ENCODE results near the gene SF3A2.

SF3A2 gene

DNA sequence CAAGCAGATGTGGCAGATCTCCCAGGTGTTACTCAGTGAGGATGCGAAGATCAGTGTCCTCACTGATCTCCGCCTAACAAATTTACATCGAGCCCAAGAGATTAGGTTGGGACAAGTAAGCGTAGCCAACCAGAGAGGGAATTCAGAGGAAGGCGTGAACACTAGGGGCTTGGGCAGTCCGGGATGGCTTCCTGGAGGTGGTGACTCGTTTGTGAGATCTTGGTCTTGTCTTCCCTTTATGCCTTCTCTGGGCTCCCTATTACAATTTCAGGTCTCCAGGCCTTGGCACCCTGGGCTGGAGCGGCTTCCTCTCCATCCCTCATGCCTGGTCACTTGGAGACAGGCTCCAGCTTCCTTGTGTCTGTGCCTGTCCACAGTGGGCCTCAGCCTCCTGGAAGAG is 6.2 kb downstream of the SF3A2 start:
- no peak for DNase-seq

DNA sequence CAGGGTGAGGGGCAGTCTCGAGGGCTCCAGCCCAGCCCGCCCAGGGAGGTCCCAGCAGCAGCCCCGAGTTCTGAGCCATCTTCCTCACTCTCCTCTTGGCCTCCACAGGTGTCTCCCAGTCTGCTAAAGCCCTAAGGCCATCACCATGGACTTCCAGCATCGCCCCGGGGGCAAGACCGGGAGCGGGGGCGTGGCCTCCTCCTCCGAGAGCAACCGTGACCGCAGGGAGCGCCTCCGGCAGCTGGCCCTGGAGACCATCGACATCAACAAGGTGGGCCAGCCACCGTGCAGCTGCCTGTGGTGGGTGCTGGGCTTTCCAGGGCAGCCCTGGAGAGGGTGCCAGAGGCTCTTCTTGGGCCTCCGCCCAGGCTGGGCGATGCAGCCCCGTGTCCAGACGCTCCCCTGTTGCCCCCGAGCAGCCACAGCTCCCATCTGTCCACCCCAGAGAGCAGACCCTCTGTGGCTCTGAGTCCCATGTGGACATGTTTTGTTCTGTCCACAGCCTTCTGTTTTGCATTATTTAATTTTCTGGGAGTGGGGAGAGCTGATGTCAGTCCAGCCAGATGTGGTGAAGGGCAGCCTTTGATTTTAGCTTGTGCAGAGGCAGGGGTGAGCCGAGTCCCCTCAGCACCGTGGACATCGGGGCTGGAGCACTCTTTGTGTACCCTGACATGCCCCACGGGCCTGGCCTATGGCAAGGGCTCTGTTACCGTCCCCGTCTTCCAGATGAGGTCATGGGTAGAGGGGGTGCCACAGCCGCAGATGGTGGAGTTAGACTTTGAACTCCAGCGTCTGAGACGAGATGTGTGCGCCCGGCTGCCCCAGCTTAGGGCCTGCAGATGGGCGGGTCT is 6.9 kb downstream of the SF3A2 start:
- no peak for DNase-seq

DNA sequence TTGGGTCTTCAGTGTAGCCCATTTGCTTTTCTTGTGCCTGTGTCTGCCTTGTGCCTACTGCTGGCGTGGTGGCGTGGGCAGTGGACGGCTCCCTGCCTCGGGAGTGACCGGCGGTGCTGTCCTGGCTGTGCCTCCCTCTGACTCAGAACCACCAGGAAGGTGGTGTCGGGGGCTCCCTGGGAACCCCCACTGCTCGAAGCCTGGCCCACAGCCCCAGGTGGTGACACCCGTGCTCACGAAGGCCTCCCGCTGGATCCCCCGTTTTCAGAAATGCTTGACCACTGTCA is 7.4 kb downstream of the SF3A2 start:
- no peak for DNase-seq

DNA sequence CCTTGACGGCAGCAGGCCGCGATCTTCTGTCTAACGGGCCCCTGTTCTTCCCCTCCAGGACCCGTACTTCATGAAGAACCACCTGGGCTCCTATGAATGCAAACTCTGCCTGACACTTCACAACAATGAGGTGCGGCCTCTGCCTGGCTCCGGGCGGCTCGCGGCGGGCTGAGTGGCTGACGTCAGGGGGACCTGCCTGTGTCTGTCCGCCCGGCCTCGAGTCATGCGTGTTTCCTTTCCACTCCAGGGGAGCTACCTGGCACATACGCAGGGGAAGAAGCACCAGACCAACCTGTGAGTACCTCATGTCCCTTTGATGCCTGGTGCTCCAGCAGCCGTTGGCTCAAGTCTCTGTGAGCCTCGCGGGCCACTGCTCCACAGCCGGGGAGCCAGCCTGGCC is 7.9 kb downstream of the SF3A2 start:
- DNase-seq, result no peak

DNA sequence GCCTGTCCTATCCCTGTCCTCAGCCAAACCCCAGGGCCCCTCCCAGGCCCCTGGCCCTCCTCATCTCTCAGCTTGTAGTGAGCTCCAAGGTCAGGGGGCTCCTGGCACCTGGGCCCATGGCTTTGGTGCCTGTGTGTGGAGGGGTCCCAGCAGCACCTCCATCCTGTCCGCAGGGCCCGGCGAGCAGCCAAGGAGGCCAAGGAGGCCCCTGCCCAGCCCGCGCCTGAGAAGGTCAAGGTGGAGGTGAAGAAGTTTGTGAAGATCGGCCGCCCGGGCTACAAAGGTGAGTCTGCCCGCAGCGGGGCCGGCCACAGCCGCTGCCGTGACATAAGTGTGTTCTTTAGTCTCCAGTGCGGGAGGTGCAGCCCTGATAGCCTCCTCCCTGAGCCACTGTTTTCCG is 8.6 kb downstream of the SF3A2 start:
- DNase-seq, result no peak

GRCh38 chr19:2246014-2246620 is 9.5 kb downstream of the SF3A2 start:
- DNase-seq, result no peak

DNA sequence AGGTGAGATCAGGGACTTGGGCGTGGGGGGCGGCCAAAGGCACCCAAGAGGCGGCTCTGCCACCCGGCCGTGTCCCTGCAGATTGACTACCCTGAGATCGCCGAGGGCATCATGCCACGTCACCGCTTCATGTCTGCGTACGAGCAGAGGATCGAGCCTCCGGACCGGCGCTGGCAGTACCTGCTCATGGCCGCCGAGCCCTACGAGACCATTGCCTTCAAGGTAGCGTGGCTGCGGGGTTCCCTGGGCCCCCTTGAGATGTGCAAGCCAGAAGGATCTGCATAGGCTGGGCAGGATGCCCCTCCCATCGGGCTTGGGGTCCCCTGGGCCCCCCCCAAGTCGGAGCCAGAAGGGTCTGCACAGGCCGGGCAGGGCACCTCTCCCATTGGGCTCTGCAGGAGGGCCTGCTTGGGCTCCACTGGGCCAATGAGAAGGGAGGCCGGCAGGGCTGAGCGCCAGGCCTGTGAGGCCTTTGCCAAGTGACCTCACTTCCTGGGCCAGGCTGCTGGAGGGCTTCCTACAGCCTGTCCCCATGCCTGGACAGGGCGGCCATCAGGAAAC is 10.3 kb downstream of the SF3A2 start:
- DNase-seq, result no peak

- DNase-seq, result no peak
These were observed 10.9 kb downstream of the SF3A2 start for GRCh38 chr19:2247433-2248101.

DNA sequence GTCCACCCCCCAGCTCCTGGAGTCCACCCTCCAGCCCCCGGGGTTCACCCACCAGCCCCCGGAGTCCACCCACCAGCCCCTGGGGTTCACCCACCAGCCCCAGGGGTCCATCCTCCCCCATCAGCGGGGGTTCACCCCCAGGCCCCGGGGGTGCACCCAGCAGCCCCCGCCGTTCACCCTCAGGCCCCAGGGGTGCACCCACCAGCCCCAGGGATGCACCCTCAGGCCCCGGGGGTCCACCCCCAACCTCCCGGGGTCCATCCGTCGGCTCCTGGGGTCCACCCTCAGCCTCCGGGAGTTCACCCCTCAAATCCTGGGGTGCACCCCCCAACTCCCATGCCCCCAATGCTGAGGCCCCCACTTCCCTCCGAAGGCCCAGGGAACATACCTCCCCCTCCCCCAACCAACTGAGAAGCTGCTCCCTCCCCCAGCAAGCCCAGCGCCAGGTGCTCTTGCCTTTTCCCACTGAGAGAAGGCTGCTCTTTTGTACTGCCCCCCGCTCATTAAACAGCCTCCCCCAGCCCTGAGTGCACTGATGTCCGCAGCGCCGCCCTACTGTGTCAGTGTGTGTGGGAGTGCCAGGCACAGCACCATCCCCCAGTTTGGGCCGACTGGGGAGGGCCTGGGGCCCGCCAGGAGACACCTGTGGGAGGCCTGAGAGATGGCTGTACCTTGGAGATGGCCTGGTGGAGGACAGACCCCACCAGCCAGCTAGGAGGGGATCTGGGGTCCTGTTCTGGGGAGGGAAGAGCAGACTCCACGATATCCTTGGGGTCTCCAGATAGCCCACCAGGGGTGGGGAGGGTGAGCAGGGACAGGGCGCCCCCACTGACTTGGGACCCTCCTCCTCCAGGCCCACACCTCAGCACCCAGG is 11.7 kb downstream of the SF3A2 start:
- no peak for DNase-seq

- no peak for DNase-seq
These were observed 12.6 kb downstream of the SF3A2 start, which contains the start of gene AMH for GRCh38 chr19:2249010-2249866. TSS of gene AMH (plus strand) at chr19:2249323. CDS start at chr19:2249333, 10 bp downstream.

DNA sequence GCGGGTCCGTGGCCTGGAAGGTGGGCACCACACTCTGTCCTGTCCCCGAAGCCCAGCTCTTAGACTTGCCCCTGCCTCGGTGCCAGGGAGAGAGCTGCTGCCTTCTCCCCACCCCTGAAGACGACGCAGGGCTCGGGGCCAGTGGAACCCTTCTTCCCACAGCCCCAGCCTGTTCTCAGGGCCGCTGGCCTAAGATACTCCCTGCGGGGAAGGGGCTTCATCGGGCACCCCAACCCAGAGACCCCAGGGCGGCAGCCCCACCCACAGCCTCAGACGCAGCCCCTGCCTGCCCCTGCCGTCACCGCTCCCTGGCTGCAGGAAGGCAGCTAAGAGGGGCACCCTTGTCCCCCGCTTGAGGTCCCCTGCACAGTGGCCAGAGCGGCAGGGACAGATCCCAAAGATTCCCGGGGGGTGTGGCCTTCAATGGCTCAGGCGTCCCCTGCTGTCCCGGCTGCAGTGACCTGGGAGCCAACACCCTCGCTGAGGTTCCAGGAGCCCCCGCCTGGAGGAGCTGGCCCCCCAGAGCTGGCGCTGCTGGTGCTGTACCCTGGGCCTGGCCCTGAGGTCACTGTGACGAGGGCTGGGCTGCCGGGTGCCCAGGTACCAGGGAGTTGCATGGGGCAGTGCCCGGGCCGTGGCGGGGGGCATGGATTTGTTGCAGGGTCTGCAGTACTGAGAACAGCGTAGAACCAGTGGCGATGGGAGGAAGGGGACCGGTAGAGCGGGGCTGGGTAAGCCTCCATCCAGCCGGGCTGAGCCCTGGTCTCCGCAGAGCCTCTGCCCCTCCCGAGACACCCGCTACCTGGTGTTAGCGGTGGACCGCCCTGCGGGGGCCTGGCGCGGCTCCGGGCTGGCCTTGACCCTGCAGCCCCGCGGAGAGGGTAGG is 13.5 kb downstream of the SF3A2 start:
- no peak for DNase-seq

DNA sequence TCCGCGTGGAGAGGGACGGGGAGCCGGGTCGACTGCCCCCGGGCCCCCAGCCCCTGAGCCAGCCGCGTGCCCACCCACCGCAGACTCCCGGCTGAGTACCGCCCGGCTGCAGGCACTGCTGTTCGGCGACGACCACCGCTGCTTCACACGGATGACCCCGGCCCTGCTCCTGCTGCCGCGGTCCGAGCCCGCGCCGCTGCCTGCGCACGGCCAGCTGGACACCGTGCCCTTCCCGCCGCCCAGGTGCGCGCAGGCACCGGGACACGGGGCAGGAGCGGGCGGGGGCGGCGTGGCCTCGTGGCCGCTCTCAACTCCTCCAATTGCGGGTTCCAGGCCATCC is 14.1 kb downstream of the SF3A2 start:
- no peak for DNase-seq

GRCh38 chr19:2251106-2252054 is 14.8 kb downstream of the SF3A2 start:
- DNase-seq, result no peak

GRCh38 chr19:2252055-2252796 is 15.6 kb downstream of the SF3A2 start:
- DNase-seq, result no peak

- no peak for DNase-seq
These were observed 16.1 kb downstream of the SF3A2 start for GRCh38 chr19:2252797-2253105.

DNA sequence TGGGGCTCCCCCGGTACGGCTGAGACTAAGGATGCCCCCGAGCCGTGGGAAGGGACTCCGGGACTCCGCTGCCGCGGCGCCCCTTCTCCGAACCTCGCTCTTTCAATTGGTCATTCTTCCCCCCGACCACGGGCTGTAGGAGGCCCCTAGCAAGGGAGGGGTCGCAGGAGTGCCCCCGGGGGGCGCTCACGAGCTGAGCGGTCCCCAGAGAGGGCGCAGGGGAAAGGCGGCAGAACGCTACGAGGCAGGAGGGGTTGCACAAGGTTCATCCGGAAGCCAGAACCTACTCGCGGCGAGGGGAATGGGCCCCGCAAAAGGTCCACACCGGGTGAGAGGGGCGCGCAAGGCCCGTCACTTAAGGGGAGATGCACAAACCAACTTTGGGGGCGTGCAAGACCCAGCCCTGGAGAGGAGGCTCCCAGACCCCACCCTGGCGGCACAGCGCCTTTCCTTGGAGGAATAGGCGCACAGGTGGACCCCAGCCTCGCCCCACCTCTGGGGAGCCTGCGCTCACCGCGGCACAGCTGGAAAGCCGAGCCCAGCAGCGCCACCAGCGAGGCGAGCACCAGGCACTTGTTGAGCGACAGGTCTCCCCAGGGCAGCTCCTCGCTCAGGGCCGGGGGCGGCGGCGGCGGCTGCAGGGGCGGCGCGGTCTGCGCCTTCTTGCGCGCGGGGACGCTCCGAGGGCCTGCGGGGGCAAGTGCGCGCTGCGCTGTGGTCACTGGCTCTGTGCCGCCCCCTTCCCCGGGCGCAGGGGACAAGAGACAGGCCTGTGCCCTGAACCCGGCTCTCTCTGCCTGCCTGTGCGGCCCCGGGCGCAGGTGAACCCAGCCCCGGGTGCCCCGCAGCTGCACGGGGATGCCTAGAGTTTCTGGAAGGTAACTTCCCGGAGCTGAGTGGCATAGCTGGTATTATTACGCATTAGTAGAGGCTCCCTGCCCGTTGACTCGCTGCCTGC is 16.8 kb downstream of the SF3A2 start:
- DNase-seq, result peak; percentile 61

DNA sequence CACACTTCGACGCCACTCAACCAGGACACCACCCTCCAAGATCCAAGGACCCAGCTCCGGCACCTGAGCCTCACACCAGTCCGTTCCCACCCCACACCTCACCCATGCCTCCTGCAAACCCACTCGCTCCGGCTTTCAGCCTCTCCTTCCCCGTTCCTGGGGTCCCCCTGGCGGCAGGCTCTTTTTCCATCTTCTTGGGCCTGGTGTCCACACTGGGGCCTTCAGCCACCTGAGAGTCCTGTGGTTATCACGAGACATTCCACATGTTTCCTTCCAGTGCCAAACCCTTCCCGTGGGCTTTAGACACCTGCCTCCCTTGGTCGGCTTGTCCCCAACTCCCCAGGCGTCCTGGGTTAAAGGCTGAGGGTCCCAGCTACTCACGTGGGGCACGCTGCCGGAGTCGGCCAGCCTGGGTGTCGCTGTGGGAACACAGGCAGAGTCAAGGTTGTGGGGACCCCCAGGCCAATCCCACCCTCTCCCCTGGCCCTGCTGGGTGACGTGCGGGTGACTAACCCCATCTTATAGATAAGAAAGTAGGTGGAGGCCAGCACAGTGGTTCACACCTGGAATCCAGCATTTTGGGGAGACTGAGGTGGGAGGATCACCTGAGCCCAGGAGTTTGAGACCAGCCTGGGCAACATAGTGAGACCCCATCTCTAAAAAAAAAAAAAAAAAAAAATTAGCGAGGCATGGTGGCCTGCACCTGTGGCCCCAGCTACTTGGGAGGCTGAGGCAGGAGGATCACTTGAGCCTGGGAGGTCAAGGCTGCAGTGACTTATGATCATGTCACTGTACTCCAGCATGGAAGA is 17.6 kb downstream of the SF3A2 start:
- DNase-seq, result no peak
